Measurements from ENCODE around the gene PEX14.

The PEX14 gene

DNA sequence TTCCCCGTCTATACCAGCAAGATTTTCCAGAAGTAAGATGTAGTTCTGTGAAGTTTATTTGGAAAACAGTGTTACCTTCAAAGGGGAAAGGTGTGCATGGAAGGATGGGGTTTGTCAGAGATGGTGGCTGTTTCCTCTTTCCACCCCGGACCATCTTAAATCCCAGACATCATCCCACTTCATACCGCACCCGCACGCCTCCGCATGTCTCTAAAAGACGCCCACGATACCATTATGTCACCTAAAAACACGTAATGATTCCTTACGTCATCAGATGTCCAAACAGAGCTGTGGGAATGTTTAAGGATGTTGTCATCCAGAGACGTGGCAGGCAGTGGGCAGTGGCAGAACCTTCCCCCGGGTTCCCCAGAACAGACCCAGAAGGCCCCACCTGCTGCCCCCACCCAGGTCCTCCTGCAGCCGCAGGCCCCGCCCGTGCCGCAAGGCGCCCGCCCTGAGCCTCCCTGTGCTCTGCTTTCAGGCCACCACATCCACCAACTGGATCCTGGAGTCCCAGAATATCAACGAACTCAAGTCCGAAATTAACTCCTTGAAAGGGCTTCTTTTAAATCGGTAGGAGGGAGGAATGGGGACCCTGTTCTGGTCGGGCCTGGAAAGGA lies 152.2 kb downstream of the PEX14 start:
- Histone ChIP-seq H3K4me3 (ENCODE audit: low read length) (no peak overlapping the region), H3K4me2 (ENCODE audit: low read length) (no peak overlapping the region), H3K27ac (ENCODE audit: low read length) (no peak overlapping the region), H3K9ac (ENCODE audit: low read length) (no peak overlapping the region), H3K9me3 (ENCODE audit: insufficient read depth, low read length) (no peaks in the 10 kb centered on the region), H3K27me3 (ENCODE audit: low read depth, low read length) (no peaks in the 10 kb centered on the region), H3K4me1 (ENCODE audit: low read length) (no peaks in the 10 kb centered on the region), H3K79me2 (ENCODE audit: low read length) (no peaks in the 10 kb centered on the region), H4K20me1 (ENCODE audit: insufficient read depth, low read length) (no peaks in the 10 kb centered on the region), H2AFZ (ENCODE audit: low read depth, low read length) (no peak overlapping the region), H3K36me3 (replicated peaks; ENCODE audit: low read depth, low read length) (no peaks in the 10 kb centered on the region)
- TF ChIP-seq, protein P1, sequence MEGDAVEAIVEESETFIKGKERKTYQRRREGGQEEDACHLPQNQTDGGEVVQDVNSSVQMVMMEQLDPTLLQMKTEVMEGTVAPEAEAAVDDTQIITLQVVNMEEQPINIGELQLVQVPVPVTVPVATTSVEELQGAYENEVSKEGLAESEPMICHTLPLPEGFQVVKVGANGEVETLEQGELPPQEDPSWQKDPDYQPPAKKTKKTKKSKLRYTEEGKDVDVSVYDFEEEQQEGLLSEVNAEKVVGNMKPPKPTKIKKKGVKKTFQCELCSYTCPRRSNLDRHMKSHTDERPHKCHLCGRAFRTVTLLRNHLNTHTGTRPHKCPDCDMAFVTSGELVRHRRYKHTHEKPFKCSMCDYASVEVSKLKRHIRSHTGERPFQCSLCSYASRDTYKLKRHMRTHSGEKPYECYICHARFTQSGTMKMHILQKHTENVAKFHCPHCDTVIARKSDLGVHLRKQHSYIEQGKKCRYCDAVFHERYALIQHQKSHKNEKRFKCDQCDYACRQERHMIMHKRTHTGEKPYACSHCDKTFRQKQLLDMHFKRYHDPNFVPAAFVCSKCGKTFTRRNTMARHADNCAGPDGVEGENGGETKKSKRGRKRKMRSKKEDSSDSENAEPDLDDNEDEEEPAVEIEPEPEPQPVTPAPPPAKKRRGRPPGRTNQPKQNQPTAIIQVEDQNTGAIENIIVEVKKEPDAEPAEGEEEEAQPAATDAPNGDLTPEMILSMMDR (IDR thresholded peaks at IDR 0.05; ENCODE audit: low read depth, low read length): no peak
- TF ChIP-seq EZH2phosphoT487 (IDR thresholded peaks at IDR 0.05; ENCODE audit: low read depth): no peak

DNA sequence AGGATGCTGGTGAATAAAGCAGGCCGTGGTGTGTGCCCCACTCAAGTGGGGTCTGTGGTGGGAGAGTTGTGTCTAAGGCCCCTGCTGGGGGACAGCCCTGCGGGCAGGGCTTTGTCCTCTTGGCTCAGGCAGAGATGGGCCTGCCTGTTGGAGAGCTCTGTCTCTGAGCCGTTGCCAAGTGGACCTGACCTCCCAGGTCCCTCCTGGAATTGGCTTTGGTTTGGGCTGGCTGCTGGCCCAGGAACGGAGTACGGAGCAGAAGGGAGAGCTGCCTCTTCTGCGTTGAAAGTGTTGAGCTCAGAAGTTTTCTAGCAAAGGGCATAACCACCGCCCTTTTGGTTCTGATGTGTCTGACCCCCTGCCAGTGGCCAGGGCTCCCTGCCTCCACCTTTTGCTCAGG lies 153.9 kb downstream of the PEX14 start:
- no peak overlapping the region for H3K4me2 ChIP-seq (ENCODE audit: low read length)
- H3K27me3 ChIP-seq (ENCODE audit: low read depth, low read length): no peaks in the 10 kb centered on the region
- no peak overlapping the region for H2AFZ ChIP-seq (ENCODE audit: low read depth, low read length)
- no peaks in the 10 kb centered on the region for H3K79me2 ChIP-seq (ENCODE audit: low read length)
- no peaks in the 10 kb centered on the region for H3K4me1 ChIP-seq (ENCODE audit: low read length)
- H4K20me1 ChIP-seq (ENCODE audit: insufficient read depth, low read length): no peaks in the 10 kb centered on the region
- TF ChIP-seq, protein P1 (IDR thresholded peaks at IDR 0.05; ENCODE audit: low read depth, low read length): no peak
- TF ChIP-seq EZH2phosphoT487 (IDR thresholded peaks at IDR 0.05; ENCODE audit: low read depth): no peak
- H3K9ac ChIP-seq (ENCODE audit: low read length): no peak overlapping the region
- H3K36me3 ChIP-seq (replicated peaks; ENCODE audit: low read depth, low read length): no peaks in the 10 kb centered on the region
- no peak overlapping the region for H3K27ac ChIP-seq (ENCODE audit: low read length)
- H3K4me3 ChIP-seq (ENCODE audit: low read length): no peak overlapping the region
- H3K9me3 ChIP-seq (ENCODE audit: insufficient read depth, low read length): no peaks in the 10 kb centered on the region

DNA sequence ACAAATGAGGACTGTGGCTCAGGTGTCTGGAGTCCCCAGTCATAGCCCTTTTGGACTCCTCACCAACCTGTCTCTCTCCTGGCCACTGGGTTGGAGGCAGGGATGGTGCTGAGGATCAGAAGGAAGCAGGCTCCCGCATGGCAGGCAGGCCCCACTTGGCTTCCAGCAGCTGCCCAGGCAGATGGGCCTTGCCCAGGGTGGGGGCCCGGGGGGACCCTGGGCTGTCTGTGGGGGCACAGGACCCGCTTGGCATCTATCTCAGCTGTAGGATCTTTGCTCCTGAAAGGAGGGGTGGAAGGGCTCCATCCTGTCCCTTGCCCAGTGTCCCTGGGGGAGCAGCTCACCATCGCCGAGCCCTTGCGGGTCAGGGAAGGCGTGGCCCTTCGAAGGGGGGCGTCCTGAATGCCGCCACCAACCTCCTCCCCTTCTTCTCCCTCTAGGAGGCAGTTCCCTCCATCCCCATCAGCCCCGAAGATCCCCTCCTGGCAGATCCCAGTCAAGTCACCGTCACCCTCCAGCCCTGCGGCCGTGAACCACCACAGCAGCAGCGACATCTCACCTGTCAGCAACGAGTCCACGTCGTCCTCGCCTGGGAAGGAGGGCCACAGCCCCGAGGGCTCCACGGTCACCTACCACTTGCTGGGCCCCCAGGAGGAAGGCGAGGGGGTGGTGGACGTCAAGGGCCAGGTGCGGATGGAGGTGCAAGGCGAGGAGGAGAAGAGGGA lies 154.5 kb downstream of the PEX14 start:
- H3K4me2 ChIP-seq (ENCODE audit: low read length): no peak overlapping the region
- H3K27me3 ChIP-seq (ENCODE audit: low read depth, low read length): no peaks in the 10 kb centered on the region
- H3K4me3 ChIP-seq (ENCODE audit: low read length): no peak overlapping the region
- TF ChIP-seq, protein P1 (IDR thresholded peaks at IDR 0.05; ENCODE audit: low read depth, low read length): no peak
- TF ChIP-seq EZH2phosphoT487 (IDR thresholded peaks at IDR 0.05; ENCODE audit: low read depth): no peak
- H3K27ac ChIP-seq (ENCODE audit: low read length): no peak overlapping the region
- H3K9me3 ChIP-seq (ENCODE audit: insufficient read depth, low read length): no peaks in the 10 kb centered on the region
- no peak overlapping the region for H3K9ac ChIP-seq (ENCODE audit: low read length)
- no peaks in the 10 kb centered on the region for H3K4me1 ChIP-seq (ENCODE audit: low read length)
- no peak overlapping the region for H2AFZ ChIP-seq (ENCODE audit: low read depth, low read length)
- H4K20me1 ChIP-seq (ENCODE audit: insufficient read depth, low read length): no peaks in the 10 kb centered on the region
- H3K79me2 ChIP-seq (ENCODE audit: low read length): no peaks in the 10 kb centered on the region
- no peaks in the 10 kb centered on the region for H3K36me3 ChIP-seq (replicated peaks; ENCODE audit: low read depth, low read length)

DNA sequence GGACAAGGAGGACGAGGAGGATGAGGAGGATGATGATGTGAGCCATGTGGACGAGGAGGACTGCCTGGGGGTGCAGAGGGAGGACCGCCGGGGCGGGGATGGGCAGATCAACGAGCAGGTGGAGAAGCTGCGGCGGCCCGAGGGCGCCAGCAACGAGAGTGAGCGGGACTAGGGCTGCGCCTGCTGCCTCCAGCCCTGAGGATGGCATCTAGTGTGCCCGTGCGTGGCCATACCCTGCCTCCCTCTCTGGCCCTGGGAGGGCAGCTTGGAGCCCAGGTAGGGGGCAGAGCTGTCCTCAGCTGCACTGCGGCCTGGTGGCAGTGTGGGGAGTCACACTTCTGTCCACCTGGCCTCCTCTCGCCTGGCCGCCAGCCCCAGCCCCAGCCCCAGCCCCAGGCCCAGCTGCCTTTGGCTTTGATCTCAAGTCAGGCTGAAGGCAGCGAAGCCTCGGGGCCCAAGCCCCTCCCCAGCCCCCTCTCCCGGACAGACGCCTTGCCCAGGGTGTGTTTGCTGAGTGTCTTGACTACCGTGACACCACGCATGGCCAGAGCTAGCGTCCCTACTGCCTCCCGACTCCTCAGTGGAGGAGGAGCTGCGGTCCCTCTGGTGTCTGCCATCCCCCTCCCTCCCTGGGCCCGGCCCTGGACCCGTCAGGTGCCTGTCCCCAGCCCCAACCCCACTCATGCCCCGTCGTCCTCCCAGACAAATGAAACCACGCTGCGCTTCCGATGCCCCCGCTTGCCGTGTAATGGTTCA lies 155.2 kb downstream of the PEX14 start:
- H3K27ac ChIP-seq (ENCODE audit: low read length): no peak overlapping the region
- no peaks in the 10 kb centered on the region for H3K27me3 ChIP-seq (ENCODE audit: low read depth, low read length)
- H3K9ac ChIP-seq (ENCODE audit: low read length): no peak overlapping the region
- H2AFZ ChIP-seq (ENCODE audit: low read depth, low read length): no peak overlapping the region
- H4K20me1 ChIP-seq (ENCODE audit: insufficient read depth, low read length): no peaks in the 10 kb centered on the region
- no peak overlapping the region for H3K4me3 ChIP-seq (ENCODE audit: low read length)
- no peaks in the 10 kb centered on the region for H3K36me3 ChIP-seq (replicated peaks; ENCODE audit: low read depth, low read length)
- no peak overlapping the region for H3K4me2 ChIP-seq (ENCODE audit: low read length)
- no peaks in the 10 kb centered on the region for H3K79me2 ChIP-seq (ENCODE audit: low read length)
- no peaks in the 10 kb centered on the region for H3K9me3 ChIP-seq (ENCODE audit: insufficient read depth, low read length)
- no peaks in the 10 kb centered on the region for H3K4me1 ChIP-seq (ENCODE audit: low read length)
- no peak for TF ChIP-seq EZH2phosphoT487 (IDR thresholded peaks at IDR 0.05; ENCODE audit: low read depth)
- TF ChIP-seq, protein P1 (IDR thresholded peaks at IDR 0.05; ENCODE audit: low read depth, low read length): no peak

Measured in OCI-LY3 (cell line).